RWPE2 (cell line): ENCODE results near the gene ESPN.

ENCODE experiments used
- ATAC-seq: fragments of 200-7000 bp; cut with Tn5 transposase; 3 replicates; pipeline ENCODE4 v1.9.1; 2021; ENCODE audit warnings: low read depth
- DNase-seq: peaks from one replicate; pipeline ENCODE4 v3.0.0-alpha.2; 2020; ENCODE audit warnings: low spot score
- H3K27ac ChIP-seq: fragments of 450-650 bp; 2 replicates; pipeline ENCODE4 v1.5.1; 2017; ENCODE audit warnings: mild to moderate bottlenecking; ENCODE audit not compliant: poor library complexity, severe bottlenecking
- H3K27me3 ChIP-seq: fragments of 250-450 bp; sonication (Bioruptor Pico); 2 replicates; pipeline ENCODE4 v1.5.1; 2021; ENCODE audit warnings: mild to moderate bottlenecking, moderate library complexity; ENCODE audit not compliant: insufficient read depth, poor library complexity, severe bottlenecking
- H3K36me3 ChIP-seq: fragments of 250-450 bp; sonication (Bioruptor Pico); 2 replicates; pipeline ENCODE4 v1.5.1; 2020; ENCODE audit warnings: low read depth, mild to moderate bottlenecking, moderate library complexity
- H3K4me1 ChIP-seq: fragments of 250-450 bp; sonication (Bioruptor Pico); 2 replicates; pipeline ENCODE4 v1.5.1; 2021; ENCODE audit warnings: mild to moderate bottlenecking, moderate library complexity; ENCODE audit not compliant: insufficient read depth, poor library complexity, severe bottlenecking
- H3K4me3 ChIP-seq: fragments of 250-450 bp; sonication (Bioruptor Pico); 2 replicates; pipeline ENCODE4 v1.5.1; 2021; ENCODE audit warnings: mild to moderate bottlenecking, moderate library complexity; ENCODE audit not compliant: severe bottlenecking
- H3K9me3 ChIP-seq: fragments of 250-450 bp; sonication (Bioruptor Pico); 2 replicates; pipeline ENCODE4 v1.5.1; 2021; ENCODE audit warnings: mild to moderate bottlenecking, moderate library complexity; ENCODE audit not compliant: severe bottlenecking
- CTCF ChIP-seq: fragments of 450-650 bp; IDR thresholded peaks from one replicate; pipeline ENCODE4 v1.5.1; 2017; ENCODE audit warnings: mild to moderate bottlenecking, moderate library complexity; ENCODE audit not compliant: poor library complexity, severe bottlenecking

The ESPN gene

DNA sequence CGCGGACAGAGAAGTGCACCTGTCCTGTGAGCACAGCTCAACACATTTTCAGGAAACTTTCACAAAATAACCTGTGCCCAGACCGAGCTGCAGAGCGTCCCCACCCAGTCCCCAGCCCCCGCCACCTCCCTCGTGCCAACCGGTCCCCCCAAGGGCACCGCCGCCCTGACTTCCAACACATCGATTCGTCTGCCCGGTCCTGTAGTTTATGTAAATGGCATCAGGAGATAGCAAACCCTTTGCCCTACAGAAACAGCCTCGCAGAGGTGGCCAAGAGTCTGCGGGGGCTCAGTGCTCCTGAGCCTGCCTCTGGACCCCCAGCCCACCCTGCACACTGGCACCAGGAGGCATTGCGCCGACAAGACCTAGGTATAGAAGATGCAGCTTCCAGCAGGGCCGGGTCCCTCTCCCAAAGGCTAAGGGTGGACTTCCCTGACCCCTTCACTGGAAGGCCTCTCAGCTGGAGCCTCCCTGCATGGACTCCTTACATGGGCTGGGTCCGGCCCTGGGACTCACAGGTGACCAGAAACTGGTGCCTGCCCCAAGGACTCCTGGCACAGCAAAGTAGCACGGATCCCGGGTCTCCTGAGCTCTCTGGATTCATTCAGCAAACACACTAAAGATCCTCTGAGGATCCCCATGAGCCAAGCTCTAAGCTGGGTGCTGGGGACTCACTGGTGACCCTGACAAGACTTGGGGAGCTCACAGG lies 73.4 kb downstream of the ESPN start:
- H3K27ac ChIP-seq, result peak overlapping the region; percentile 34

GRCh38 chr1:6498576-6499111 lies 74.1 kb downstream of the ESPN start:
- no peak for TF ChIP-seq CTCF
- H3K36me3 ChIP-seq, result no peaks in the 10 kb centered on the region
- H3K4me1 ChIP-seq, result no peaks in the 10 kb centered on the region
- ATAC-seq, result no peak
- no peak for DNase-seq
- H3K27me3 ChIP-seq, result no peaks in the 10 kb centered on the region
- H3K9me3 ChIP-seq, result no peaks in the 10 kb centered on the region
- no peak overlapping the region for H3K4me3 ChIP-seq
- H3K27ac ChIP-seq, result no peak overlapping the region

More for the DNA sequence above, 73.4 kb downstream of the ESPN start:
- ATAC-seq (no peak), DNase-seq (no peak)
- H3K4me3 ChIP-seq, result peak overlapping the region; percentile 58
- H3K27me3 ChIP-seq, result no peaks in the 10 kb centered on the region
- TF ChIP-seq CTCF, result no peak
- no peaks in the 10 kb centered on the region for H3K4me1 ChIP-seq
- H3K9me3 ChIP-seq, result no peaks in the 10 kb centered on the region
- H3K36me3 ChIP-seq, result no peaks in the 10 kb centered on the region

GRCh38 chr1:6499296-6499695 lies 74.7 kb downstream of the ESPN start:
- H3K27ac ChIP-seq, result no peak overlapping the region
- H3K4me1 ChIP-seq, result no peaks in the 10 kb centered on the region
- DNase-seq (no peak), ATAC-seq (no peak)
- H3K27me3 ChIP-seq, result no peaks in the 10 kb centered on the region
- H3K4me3 ChIP-seq, result no peak overlapping the region
- no peaks in the 10 kb centered on the region for H3K36me3 ChIP-seq
- no peaks in the 10 kb centered on the region for H3K9me3 ChIP-seq
- no peak for TF ChIP-seq CTCF

DNA sequence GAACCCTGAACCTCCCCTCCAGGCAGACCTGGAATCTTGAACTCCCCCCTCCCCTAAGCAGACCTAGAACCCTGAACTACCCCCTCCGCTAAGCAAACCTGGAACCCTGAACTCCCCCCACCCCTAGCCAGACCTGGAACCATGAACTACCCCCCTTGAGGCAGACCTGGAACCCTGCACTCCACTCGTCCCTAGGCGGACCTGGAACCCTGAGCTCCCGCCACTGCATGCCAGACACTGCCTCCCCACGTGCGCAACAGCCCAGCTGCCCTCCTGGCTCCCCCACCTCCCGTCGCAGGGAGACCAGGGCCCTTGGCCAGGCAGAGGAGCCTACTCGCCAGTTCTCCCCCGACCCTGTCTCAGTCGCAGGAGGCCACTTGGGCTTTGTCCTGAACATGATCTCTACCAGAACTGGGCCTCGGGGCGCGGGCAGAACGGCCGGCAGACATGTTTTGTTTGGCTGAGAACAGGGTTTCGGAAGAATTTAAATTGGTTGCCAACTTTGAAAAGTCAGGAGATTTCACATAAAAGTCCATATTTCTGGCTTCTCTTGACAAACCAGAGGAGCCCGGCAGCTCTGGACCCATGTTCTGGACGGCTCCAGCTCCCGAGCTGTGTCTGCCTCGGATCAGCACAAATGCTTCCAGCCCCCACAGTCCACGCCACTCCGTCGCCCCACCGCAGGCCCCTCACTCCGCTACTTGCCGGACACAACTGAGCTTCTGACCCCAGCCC lies 76.1 kb downstream of the ESPN start:
- no peaks in the 10 kb centered on the region for H3K27me3 ChIP-seq
- TF ChIP-seq CTCF, result no peak

More for the DNA sequence above, 76.1 kb downstream of the ESPN start:
- H3K36me3 ChIP-seq, result no peaks in the 10 kb centered on the region
- DNase-seq, result no peak
- no peak overlapping the region for H3K27ac ChIP-seq
- H3K9me3 ChIP-seq, result no peaks in the 10 kb centered on the region
- ATAC-seq, result no peak
- no peak overlapping the region for H3K4me3 ChIP-seq
- no peaks in the 10 kb centered on the region for H3K4me1 ChIP-seq
